ENCODE data around the gene KCNH2.

Gene KCNH2

DNA sequence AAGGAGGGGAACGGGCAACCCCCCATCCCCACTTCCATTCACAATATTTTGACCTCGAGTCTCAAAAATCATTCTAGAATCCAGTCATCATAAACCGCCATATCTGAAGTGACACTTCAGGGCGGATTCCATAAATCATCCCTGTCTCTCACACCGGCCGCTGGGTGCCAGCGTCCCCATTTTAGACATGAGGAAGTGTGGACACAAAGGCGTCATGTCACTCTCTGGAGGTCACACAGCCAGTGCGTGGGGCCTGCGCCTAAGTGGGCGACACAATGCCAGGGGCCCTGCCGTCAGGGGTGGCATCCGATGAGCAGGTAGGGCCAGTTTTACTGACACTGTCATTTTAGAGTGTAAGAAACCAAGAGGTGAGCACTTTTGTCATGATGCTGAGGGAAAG is 19.5 kb downstream of the KCNH2 start:
- no peak for DNase-seq

DNA sequence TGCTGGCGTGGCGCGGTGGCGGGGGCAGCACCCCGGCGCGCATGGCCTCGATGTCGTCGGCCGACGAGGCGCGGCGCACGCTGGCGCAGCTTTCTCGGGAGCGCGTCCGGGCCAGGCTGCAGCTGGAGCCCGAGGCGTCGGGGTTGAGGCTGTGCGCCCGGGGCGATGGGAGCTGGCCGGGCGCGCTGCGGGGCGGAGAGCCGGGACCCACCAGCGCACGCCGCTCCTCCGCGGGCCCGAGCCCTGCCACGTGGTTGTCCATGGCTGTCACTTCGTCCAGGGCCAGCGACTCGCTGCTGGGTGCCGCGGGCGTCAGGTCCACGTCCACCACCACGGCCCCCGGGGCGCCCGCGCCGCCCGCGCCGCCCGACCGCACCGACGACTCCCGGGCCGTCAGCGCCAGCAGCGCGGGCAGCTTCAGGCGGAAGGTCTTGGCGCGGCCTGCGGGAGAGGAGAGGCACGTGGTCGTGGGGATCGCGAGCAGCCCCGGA is 20.0 kb downstream of the KCNH2 start:
- no peak for DNase-seq

DNA sequence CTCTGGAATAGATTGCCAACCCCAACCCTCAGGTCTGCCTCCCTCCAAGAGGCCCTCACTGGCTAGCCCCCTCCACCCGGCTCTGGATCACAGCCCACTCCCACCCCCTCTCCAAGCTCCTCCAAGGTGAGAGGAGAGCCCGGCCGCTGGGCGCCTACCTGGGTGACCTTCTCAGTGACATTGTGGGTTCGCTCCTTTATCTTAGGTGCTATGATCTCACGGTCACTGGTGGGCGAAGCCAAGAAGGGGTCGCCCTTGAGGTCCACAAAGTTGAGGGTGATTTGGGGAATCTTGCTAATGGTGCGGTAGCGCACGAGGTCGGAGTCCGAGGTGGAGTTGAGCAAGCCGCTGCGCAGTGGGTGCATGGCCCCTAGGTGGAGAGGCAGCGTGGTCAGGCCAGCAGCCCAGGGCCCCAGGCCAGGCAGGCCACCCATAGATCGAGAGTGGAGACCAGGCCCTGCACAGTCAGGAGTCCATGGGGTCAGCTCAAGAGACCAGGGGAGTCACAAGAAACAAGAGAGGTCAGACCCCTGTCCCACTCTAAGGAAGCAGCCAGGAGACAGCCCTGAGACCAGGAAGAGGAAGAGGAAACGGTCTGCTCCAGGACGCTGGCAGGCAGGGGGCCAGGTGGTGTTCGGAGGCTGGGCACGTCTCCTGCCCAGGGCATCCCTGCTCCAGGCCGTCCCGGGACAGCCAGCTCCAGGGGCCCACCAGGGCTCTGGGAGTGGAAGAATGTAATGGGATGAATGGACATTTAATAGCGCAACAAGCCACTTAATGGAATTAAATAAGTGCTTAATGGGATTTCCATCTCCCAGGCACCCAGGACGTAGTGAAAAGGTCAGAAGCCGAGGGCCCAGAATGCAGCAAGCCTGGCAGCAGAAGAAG is 20.7 kb downstream of the KCNH2 start:
- DNase-seq = no peak

DNA sequence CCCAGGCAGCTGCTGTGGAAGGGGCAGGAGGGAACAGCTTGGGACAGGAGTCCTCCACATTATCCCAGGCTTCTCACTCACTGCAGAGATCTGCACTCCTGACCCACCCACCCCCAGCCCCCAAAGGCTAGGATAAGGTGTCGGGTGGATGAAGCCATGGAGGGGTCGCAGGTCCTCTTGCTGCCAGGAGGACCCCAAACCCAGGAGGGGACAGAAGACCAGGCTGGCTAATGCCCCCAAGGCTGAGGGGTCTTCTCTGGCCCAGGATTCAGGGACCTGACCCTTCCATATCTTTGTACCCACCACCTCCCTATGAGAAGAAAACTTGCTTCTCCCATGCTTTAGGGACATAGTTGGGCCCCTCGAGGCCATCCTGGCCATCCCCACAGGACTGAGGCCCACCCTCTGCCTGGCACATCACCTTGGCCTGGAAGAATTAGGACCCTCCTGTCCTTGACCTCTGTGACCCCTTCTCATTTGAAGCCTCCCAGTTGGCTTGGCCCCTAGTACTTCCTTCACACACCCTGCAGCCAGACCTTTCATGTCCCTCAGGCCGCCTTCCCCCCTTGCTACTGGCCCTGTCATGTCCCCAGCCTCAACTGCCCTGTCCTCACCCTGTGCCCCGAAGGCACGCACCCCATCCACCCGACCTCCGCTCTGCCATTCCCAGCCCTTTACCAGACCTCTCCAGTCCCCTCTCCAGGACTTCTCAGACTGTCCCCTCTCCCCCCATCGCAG is 21.6 kb downstream of the KCNH2 start:
- no peak for DNase-seq

DNA sequence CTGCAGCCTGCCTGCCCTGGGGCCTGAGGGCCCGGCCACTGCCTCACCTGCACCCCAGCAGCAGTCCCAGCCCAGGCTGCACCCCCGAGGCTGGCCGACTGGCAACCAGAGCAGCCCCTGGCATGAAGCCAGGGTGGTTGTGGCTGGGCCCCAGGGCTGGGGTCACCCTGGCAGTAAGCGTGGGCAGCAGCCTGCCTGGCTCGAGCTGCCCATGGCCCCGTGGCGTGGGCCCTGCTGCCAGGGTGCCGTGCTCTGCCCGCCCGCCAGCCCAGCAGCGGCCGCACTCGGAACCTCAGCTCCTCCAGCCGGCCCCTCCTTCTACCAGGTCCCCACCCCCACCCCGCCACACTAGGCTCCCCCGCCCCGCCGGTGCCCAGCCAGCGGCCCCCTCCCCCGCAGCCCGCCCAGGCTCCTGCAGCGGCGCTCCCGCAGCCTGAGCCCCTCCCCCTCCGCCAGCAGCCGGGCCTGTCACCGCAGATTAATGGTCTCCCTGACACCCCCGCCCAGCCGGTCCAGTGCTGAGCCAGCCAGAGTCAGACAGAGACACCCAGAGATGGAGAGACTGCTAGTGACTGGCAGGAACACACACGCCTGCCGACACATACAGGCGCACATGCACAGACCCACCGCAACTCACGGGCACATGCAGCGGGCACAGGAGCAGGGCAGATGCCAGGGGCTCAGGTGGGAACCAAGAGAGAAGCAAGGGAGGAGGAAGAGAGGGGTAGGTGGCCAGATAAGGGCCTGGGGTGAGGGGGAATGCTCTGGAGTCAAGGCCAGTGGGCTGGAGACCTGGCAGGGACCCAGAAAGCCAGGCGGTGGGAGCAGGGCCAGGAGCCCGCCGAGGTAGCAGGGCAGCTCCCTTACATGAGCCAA is 22.4 kb downstream of the KCNH2 start:
- DNase-seq = no peak

DNA sequence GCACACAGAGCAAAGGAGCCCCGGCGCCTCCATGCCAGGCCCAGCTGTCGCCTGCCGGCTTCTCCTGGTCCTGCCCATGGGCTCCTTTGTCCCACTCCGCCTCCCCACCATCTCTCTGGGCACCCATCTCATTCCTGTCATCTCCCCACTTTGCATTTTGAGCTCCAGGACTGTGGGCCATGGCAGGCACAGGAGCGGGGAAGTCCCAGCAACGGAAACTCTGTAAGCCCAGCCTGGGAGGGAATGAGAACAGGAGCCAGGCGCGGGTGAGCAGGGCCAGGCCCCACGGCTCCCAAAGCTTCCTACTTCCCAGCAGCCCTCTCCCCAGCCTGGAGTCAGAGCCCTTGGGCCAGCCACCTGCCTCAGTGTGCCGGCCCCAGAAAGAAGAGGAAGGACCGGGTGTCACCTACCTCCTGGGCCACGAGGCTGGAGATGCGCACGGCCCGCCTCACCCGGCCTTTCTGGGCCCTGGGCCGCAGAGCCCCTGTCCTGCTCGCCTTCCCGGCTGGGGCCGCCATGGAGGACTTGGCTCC is 23.1 kb downstream of the KCNH2 start:
- DNase-seq = no peak

DNA sequence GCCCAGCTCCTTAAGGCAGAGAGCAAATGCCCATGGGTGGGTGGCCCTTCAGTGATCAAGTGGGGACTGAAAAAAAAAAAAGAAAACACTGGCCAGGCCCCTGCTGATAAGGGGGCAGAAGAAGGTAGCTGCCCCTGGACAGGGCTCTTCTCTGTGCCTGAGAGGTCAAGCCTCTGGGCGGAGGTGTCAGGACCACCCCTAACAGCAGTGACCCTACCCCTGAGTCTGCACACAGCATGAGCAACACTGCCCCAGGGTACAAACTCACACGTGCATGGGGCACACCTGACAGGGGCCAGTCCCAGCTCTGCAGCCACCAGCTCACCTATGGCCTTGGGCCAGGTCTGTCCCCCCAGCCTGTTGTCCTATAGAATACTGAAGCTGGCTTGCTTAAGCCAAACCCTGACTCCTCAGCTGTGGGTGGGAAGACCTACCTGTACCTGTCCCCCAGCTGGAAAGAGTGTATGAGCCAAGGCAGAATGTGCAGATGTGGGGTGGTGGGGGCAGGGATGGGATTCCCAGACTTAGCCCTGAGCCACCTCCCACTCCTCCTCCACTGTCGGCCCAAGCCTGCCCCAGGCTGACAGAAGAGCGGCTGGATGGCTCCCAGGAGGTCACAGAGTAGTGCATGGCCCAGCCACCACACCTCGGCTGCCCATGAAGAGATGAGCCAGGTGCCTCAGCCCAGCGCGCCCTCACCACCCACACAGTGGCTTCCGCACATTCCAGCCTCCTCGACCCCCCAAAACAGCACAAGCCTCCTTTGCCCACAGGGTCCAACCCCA is 23.7 kb downstream of the KCNH2 start:
- no peak for DNase-seq

DNA sequence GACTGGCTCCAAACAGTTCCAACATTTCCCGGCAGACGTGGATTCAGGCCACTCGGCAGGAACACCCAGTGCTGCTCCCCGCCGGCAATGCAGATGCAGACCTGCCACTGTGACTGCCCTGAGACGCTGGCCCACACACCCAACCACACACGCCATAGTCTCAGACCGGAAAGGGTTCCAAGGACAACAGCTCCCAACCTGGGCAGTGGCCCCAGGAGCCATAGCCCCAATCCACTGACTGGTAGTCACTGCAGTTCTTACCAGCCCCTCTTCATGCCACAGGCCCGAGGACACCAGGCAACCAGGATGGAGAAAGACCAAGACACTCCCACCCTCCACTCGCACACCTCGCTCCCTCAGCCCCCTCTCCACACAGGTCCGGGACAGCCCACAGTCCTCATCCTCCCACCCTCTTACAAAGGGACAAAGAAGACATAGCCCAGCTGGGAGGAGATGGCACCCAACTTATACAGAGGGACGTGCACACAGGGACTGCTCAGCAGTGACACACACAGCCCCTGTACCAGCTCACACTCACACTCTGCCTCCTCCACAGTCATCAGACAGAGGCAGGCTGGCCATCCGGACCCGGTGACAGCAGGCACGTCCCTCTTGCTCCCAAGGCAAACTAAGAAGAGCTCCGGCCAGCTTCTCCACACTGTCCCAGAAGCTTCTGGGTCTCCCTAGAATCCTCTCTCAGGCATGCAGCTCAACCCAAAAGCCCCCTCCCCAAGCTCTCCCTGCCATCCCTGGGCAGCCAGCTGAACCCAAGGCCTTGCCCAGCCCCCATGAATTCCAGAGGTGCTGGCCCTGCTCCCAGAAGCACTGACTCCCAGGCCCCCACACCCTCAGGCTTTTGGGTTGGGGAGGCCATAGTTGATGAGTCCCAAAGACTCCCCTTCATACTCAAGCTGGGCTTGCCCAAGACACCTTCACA is 24.8 kb downstream of the KCNH2 start:
- no peak for DNase-seq

DNA sequence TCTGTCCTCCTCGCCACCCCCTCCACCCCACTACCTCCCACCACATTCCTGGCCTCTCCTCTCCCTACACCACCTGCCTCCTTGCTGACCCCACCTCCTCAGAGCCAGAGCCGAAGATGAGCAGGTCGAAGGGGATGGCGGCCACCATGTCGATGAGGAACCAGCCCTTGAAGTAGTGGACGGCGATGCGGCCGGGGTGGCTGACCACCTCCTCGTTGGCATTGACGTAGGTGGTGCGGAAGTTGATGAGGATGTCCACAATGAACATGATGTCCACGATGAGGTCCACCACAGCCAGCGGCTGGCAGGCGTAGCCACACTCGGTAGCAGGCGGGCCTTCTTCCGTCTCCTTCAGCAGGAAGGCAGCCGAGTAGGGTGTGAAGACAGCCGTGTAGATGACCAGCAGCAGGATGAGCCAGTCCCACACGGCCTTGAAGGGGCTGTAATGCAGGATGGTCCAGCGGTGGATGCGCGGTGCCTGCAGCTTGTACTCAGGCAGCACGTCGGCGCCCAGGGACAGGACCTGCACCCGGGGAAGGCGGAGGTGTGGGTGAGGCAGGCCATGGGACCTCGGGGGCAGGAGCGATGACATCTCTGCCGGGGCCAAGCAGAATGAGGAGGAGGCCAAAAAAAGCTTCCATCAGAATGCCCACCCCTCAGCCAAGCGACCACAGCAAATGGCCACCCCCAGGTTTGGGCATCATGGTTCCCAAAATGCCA is 25.6 kb downstream of the KCNH2 start:
- no peak for DNase-seq

DNA sequence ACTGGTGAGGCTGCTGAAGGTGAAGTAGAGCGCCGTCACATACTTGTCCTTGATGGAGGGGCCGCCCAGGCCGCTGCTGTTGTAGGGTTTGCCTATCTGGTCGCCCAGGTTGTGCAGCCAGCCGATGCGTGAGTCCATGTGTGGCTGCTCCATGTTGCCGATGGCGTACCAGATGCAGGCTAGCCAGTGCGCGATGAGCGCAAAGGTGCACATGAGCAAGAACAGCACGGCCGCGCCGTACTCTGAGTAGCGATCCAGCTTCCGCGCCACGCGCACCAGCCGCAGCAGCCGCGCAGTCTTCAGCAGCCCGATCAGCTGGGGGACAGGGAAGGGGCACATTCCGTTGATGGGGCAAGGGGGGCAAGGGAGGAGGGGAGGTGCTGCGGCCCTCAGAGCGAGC is 26.6 kb downstream of the KCNH2 start:
- no peak for DNase-seq

DNA sequence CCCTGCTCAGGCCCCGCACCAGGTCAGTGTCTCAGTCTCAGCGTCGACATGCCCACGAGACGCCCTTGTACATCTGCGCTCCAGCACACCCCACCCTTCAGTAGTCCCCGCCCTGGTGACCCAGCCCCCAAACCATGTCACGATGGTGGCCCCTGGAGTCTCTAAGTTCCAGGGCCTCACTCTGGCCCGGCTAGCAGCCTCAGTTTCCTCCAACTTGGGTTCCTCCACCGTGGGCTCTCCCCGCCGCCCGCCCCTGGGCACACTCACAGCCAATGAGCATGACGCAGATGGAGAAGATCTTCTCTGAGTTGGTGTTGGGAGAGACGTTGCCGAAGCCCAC is 27.0 kb downstream of the KCNH2 start:
- no peak for DNase-seq

DNA sequence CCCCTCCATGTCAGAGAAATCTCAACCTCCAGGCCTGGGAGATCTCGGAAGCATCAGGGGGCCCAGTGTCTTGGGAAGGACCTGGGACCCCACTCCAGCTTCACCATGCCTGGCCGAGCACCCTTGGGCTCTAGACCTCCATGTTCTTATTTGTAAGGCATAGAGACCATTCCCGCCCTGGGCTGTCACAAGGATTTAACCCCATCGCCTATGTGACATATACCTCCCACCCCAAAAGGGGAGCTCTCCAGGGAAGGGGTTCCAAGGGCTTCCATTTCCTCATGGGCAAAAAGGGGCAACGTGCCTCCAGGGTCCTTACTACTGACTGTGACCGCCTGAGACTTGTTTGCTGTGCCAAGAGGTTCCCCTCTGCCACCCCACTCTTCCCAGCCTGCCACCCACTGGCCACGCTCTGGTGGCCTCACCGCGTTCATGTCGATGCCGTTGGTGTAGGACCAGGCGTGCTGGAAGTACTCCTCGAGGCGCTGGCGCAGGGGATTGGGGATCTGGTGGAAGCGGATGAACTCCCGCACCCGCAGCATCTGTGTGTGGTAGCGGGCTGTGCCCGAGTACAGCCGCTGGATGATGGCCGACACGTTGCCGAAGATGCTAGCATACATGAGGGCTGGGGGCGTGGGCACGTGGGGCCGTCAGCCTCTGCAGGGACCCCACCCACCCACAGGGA is 27.5 kb downstream of the KCNH2 start:
- DNase-seq = no peak

DNA sequence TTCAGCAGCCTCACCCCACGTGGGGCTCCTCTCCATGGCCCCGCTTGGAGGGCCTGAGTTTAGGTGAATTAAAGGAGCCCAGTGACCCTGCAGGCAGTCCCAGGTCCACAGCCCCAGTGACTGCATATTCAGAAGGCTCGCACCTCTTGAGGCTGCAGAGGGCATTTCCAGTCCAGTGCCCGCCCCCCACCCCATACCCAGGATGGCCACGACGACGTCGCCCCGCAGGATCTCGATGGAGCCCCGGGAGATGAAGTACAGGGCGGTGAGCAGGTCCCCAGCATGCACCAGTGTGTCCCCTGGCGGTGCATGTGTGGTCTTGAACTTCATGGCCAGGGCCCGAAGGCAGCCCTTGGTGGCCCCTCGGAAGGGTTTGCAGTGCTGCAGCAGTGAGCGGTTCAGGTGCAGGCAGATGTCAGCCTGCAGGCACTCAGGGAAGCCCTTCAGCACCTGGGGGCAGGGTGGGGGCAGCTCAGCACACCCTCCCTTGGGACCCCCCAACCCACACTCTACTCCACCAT is 28.1 kb downstream of the KCNH2 start:
- DNase-seq = no peak

DNA sequence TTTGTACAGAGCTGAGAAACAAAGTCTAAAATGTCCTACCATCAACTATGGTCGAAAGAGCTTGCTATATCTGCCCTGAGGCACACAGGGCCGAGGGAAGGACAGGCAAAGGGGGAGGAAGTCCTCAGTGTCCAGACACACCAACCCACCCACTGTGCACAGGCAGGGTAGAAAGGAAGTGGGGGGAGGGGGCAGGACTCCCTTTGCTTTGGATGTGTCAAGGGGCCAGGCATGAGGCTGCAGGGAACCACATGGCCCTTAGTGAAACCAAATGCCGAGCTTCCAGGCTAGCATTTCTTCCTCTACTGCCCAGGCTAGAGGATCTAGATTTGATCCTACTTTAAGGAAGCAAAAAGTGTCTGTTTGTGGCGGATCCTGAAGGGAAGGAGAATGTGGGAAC is 28.6 kb downstream of the KCNH2 start:
- no peak for DNase-seq

DNA sequence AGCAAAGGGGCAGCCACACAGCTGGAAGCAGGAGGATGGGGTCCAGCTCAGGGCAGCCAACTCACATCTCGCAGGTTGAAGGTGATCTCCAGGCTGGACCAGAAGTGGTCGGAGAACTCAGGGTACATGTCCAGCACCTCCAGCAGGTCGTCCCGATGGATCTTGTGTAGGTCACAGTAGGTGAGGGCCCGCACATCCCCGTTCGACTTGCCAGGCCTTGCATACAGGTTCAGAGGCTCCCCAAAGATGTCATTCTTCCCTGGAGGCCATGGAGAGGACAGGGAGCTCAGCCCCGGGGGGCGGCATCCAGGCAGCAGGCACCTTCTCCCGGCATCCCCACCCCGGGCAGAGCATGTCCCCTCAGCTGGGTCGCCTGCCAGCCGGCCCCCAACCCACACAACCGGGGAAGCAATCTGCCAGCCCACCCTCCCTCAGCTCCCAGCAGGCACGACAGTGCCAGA is 29.3 kb downstream of the KCNH2 start:
- no peak for DNase-seq

DNA sequence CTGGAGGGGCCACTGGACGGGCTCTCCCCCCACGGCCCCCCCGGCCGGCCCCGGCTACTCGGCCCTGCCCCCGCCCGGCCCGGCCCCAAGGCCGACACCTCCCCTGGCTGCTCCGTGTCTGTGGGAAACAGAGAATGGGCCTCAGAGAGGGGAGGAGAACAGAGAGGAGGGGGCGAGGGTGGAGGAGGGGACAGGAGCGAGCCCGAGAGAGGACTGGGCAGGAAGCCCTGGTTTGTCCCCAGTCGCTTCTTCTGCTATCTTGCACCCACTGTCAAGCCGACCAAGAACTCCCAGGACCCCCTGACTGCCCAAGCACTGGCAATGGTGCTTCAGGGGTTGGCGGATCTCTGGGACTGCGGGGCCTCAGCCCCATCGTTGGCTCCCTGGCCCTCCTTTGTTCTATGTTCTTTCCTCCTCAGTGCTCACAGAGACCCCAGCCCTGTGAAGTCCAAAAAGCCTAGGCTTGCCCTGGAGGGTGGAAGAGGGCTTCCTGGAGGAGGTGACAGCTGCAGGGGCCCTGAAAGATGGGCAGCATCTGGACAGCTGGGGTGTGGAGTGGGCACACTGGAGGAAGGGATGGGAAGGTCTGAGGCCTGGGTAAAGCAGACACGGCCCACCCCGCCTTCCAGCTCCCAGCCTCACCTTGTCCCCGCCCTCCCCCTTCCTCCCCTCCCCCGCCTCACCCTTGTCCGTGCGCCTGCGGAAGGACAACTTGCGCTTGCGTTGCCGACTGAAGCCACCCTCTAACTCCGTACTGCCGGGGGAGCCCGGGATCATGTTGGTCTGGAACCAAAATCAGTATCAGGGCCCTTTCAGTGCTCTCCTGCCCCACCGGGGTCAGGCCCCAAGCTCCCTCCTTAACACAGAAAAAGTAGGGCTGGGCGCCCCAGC is 30.1 kb downstream of the KCNH2 start:
- DNase-seq = no peak

DNA sequence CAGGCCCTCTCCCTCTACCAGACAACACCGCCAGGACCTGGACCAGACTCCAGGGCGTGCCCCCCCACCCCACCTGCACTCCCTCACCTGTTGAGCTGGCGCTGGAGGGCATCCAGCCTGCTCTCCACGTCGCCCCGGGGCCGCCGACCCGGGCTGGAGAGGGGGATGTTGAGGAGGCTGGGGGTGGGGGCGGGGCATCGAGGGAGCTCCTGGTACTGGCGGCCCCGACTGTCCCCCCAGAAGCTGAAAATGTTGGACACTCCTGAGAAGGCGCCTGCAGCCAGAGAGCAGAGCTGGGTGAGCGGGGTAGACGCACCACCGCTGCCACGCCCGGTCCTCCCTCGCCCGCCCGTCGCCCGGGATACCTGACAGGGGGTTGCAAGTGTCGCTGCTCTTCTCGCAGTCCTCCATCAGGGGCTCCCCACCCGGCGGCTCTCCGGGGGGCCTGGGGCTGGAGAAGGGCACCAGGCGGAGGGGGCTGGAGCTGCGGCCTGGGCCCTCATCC is 30.8 kb downstream of the KCNH2 start:
- no peak for DNase-seq
